ENCODE measurements around the gene RWDD3. TPM values are rescaled to one million over a fixed set of nuclear protein-coding genes. Genes with fewer than 3 reads are reported as not detected.

Gene RWDD3
- total RNA-seq, 1 experiment from 2014 or later = 15.3 TPM

- Histone ChIP-seq H3K27me3 (ENCODE audit: insufficient read depth, low read length) (no peaks in the 10 kb centered on the region), H3K4ac (ENCODE audit: low read depth, low read length) (no peak overlapping the region), H4K20me1 (ENCODE audit: control insufficient read depth, insufficient read depth, insufficient read length) (no peaks in the 10 kb centered on the region), H3K14ac (ENCODE audit: insufficient read depth, low read length) (no peak overlapping the region), H2BK12ac (ENCODE audit: insufficient read length, low read depth, low read length) (no peak overlapping the region), H2BK120ac (ENCODE audit: low read depth, low read length, poor library complexity, severe bottlenecking) (no peak overlapping the region), H4K5ac (ENCODE audit: insufficient read length, low read depth, low read length) (no peak overlapping the region), H3K9me3 (ENCODE audit: control insufficient read depth, low read depth, low read length) (no peaks in the 10 kb centered on the region), H2BK5ac (ENCODE audit: insufficient read length, low read length) (no peak overlapping the region), H4K8ac (replicated peaks; ENCODE audit: insufficient read length, low read depth, low read length) (no peak overlapping the region), H3K56ac (ENCODE audit: insufficient read length, low read depth, low read length) (no peak overlapping the region), H3K4me2 (ENCODE audit: insufficient read depth, insufficient read length, low read length) (no peak overlapping the region), H3T11ph (ENCODE audit: low read length) (no peak overlapping the region), H3K4me1 (ENCODE audit: insufficient read depth, low read length) (no peaks in the 10 kb centered on the region), H4K91ac (ENCODE audit: insufficient read length, low read depth, low read length) (no peak overlapping the region), H3K9ac (ENCODE audit: extremely low read depth, insufficient read length, low read length) (no peak overlapping the region), H3K23me2 (ENCODE audit: insufficient read length, low read depth, low read length, poor library complexity, severe bottlenecking) (no peaks in the 10 kb centered on the region), H3K79me1 (ENCODE audit: insufficient read depth, low read depth, low read length, poor library complexity, severe bottlenecking) (no peaks in the 10 kb centered on the region), H3K79me2 (ENCODE audit: insufficient read depth, low read length) (no peaks in the 10 kb centered on the region), H2AFZ (ENCODE audit: low read length) (no peak overlapping the region), H3K27ac (ENCODE audit: insufficient read length, low read depth, low read length) (no peak overlapping the region), H2BK20ac (ENCODE audit: low read depth, low read length, poor library complexity, severe bottlenecking) (no peak overlapping the region), H3K23ac (ENCODE audit: insufficient read length, low read depth, low read length) (no peak overlapping the region), H2AK5ac (ENCODE audit: insufficient read length, low read length) (no peak overlapping the region), H2BK15ac (ENCODE audit: low read depth, low read length) (no peak overlapping the region), H3K18ac (ENCODE audit: insufficient read length, low read depth, low read length) (no peak overlapping the region)
- H3K4me1 Mint-ChIP-seq = no peaks in the 10 kb centered on the region
- H3K9me3 Mint-ChIP-seq = no peaks in the 10 kb centered on the region; a peak in 1 of 5 replicates
- DNase-seq = no peak
- TF ChIP-seq, protein P1, sequence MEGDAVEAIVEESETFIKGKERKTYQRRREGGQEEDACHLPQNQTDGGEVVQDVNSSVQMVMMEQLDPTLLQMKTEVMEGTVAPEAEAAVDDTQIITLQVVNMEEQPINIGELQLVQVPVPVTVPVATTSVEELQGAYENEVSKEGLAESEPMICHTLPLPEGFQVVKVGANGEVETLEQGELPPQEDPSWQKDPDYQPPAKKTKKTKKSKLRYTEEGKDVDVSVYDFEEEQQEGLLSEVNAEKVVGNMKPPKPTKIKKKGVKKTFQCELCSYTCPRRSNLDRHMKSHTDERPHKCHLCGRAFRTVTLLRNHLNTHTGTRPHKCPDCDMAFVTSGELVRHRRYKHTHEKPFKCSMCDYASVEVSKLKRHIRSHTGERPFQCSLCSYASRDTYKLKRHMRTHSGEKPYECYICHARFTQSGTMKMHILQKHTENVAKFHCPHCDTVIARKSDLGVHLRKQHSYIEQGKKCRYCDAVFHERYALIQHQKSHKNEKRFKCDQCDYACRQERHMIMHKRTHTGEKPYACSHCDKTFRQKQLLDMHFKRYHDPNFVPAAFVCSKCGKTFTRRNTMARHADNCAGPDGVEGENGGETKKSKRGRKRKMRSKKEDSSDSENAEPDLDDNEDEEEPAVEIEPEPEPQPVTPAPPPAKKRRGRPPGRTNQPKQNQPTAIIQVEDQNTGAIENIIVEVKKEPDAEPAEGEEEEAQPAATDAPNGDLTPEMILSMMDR (conservative IDR thresholded peaks at IDR 0.05) = no peak
- H3K36me3 Mint-ChIP-seq (ENCODE audit: insufficient read depth in 1 of 3, low read depth in 3 of 3) = no peaks in the 10 kb centered on the region
- peaks cover 2% of the 10 kb centered on the region; the same call in 1 of the 2 replicates for H3K27me3 Mint-ChIP-seq (ENCODE audit: low read depth)
- no CpG with 5 or more reads among the region's 3 CpGs for WGBS (ENCODE audit: extremely low coverage, insufficient read length, low lambda C conversion rate)
- H3K4me3 Mint-ChIP-seq = no peak overlapping the region
- H3K27ac Mint-ChIP-seq = no peak overlapping the region
These were observed 25.1 kb upstream of the RWDD3 start for GRCh38 chr1:95208876-95209275.

Measured in H9 (cell line).